GM19025 (cell line): ENCODE measurements around the gene GALNT9.
"Not testable (repeated sequence)": the region's sequence is repeated elsewhere in the genome, so short reads cannot be mapped to it uniquely, and the experiment has no call there.

ENCODE experiments used
- ATAC-seq: cut with Tn5 transposase; IDR thresholded peaks from one replicate; pipeline ENCODE4 v1.9.1; 2021; ENCODE audit warnings: mild to moderate bottlenecking, low read depth, moderate library complexity; ENCODE audit not compliant: unreplicated experiment

GALNT9 gene

GRCh38 chr12:132300789-132301722 lies 28.3 kb downstream of the GALNT9 start:
- no peak for ATAC-seq

DNA sequence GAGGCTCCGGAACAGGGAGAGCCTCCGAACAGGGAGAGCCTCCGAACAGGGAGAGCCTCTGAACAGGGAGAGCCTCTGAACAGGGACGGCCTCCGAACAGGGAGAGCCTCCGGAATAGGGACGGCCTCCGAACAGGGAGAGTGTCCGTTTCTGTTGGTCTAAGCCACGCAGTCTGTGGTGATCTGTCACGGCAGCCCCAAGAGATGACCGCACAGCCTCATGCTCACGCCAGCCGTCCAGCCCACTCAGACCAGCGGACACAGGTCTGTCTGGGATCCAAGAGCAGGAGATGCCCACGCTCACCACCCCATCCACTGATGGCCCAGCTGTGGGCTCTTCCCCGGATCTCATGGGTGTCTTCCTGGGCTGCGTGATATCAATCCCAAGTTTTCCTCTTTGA lies 33.3 kb downstream of the GALNT9 start:
- no peak for ATAC-seq

DNA sequence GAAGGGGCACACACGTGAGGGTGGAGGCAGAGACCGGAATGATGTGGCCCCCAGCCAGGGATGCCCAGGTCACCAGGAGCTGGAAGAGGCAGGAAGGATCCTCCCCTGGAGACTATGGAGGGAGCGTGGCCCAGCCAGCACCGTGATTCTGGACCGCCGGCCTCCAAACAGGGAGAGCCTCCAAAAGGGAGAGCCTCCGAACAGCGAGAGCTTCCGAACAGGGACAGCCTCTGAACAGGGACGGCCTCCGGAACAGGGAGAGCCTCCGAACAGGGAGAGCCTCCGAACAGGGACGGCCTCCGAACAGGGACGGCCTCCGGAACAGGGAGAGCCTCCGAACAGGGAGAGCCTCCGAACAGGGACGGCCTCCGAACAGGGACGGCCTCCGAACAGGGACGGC lies 33.8 kb downstream of the GALNT9 start:
- not testable (repeated sequence) for ATAC-seq

DNA sequence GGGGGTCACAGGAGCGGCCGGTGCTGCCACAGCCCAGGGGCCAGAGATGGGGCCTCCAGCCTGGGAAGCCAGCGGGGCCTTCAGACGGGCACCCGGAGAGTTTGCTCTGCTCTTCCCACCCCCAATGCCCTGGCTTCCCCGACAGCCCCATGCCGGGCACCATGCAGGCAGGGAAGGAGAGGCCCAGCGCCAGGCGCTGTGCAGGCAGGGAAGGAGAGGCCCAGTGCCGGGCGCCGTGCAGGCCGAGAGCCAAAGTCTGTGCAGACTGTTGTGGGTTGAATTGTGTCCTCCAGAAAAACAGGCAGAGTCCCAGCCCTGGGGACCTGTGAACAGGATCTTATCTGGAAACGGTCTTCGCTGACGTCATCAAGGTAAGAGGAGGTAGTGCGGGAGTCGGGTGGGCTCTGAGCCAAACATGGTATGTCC lies 34.3 kb downstream of the GALNT9 start:
- ATAC-seq, result no peak

DNA sequence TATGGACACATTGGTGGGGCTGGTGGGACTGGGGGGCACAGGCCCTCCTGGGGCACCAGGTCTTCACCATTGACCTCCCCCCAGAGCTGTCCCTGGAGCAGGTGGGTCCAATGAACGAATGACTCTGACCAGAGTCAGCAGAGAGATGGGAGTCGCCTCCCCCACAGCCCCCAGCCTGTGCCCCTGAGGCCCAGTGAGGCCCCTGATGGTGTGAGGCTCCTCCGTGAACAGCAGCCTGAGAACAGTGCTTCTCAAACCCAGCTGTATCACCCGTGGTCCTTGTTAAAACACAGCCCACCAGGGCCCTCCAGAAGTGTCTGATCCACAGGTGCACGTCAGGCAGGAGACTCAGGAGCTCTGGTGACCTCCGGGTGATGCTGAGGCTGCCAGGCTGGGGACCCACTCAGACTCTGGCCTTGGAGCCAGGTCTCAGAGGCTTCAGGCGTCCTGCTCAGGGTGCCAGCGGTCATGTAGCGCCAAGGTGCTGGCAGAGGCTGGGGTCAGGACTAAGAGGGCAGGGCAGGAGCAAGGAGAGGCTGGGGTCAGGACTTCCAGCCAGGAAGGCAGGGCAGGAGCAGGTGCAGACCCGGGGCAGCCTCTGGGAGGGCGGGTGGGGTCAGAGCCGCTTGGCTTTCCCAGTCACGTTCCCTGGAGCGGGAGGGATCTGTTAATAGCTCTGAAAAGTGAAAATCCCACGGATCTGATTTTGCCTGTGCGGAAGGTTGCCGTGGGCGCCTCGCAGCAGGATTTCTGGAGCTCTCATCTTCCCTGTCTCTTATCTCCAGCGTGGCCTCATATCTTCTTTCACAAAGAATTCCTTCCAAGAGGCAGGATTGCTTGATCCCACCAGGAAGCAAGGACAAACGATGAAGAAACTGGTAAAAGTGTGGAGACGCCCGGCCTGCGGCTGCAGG lies 35.0 kb downstream of the GALNT9 start:
- no peak for ATAC-seq

GRCh38 chr12:132292328-132293319 lies 36.8 kb downstream of the GALNT9 start:
- no peak for ATAC-seq

DNA sequence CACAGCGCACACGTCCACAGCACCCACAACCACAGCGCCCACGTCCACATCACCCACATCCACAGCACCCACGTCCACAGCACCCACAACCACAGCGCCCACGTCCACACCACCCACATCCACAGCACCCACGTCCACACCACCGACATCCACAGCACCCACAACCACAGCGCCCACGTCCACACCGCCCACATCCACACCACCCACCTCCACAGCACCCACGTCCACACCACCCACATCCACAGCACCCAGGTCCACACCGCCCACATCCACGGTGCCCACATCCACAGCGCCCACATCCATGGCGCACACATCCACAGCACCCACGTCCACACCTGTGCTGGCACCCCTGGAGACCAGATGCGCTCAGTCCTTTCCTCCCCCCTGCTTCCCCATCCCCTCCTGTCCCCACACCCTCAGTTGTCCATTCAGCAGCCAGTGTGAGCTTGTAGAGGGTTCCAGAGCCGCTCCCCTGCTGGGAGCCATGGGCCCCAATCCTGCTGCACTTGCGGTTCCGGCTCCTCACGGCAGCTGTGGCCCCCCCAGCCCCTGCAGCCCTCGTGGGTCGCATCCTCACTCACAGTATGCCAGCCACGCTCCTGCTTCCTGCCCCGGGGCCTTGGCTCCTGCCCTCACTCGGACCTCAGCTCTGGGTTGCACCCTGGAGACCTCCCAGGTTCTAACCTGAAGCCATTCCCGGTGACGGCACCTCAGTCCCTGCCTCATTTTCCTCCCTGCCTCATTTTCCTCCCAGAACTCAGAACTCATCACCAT lies 37.8 kb downstream of the GALNT9 start:
- no peak for ATAC-seq

DNA sequence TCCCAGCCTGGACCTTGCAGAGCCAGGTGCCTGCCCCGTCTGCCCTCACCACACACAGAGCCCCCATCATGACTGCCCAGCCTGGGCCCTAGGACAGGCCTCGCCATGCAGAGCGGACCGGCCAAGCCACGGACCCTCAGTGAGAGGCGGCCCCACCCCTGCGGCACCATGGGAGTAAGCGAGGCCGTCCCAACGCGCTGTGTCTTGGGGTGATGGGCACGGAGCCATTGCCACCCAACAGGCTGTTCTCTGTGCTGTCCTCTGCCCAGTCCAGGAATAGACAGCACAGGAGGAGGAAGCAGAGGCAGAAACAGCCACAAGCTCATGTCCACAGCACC lies 39.2 kb downstream of the GALNT9 start:
- ATAC-seq, result no peak

DNA sequence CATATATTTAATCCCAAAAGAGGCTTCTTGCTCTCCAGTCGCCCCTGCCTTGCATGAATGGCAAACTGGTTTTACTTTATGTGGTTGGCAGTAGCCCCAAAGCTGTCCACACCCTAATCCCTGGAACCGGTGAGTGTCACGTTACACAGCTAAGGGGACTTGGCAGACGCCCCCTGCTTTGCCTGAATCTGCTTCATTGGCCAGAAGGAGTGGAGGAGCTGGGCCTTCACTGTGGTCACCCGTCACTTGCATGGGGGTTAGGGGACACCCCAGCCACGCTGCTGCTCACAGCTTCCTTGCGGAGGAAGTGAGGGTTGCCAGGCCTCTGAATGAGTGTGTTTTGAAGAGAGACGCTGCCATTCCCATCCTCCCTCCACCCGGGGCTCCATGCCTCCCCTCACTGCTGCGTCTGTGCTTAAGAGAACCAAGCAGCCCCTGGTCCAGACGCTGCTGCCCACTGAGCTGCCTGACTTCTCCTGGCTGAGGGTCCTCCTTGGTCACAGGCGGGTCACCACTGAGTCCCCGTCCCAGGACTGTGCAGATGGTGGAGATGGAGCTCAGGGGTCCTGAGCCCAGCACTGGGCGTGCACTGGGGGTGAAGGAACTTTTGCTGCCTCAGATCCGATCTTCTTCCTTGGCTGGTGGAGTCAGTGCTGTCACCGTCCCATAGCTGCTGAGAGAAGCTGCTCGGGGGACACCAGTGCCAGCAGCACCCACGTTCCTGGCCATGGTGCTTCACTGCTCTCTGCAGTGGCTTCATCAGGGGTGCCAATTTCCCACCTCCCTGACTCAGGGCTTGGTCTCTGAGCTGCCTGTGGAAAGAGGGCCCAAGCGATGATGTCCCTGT lies 39.8 kb downstream of the GALNT9 start:
- ATAC-seq, result no peak

GRCh38 chr12:132288516-132289215 lies 40.7 kb downstream of the GALNT9 start:
- ATAC-seq, result no peak

- ATAC-seq, result no peak
These were observed 41.8 kb downstream of the GALNT9 start for GRCh38 chr12:132287391-132288238.

DNA sequence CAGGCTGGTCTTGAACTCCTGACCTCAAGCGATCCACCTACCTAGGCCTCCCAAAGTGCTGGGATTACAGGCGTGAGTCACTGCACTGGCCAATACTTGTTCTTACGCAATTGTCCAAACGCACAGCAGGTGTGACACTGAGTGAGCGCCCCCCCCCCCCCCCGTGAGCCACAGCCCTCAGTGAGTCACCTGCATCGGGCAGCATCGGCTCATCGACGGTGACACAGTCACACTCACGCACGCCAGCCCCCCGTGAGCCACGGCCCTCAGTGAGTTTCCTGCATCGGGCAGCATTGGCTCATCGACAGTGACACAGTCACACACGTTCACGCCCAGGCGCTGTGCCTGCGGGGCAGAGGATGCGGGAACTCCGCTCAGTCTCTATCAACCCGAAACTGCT lies 42.5 kb downstream of the GALNT9 start:
- ATAC-seq, result no peak

GRCh38 chr12:132285991-132286681 lies 43.3 kb downstream of the GALNT9 start:
- ATAC-seq, result no peak

DNA sequence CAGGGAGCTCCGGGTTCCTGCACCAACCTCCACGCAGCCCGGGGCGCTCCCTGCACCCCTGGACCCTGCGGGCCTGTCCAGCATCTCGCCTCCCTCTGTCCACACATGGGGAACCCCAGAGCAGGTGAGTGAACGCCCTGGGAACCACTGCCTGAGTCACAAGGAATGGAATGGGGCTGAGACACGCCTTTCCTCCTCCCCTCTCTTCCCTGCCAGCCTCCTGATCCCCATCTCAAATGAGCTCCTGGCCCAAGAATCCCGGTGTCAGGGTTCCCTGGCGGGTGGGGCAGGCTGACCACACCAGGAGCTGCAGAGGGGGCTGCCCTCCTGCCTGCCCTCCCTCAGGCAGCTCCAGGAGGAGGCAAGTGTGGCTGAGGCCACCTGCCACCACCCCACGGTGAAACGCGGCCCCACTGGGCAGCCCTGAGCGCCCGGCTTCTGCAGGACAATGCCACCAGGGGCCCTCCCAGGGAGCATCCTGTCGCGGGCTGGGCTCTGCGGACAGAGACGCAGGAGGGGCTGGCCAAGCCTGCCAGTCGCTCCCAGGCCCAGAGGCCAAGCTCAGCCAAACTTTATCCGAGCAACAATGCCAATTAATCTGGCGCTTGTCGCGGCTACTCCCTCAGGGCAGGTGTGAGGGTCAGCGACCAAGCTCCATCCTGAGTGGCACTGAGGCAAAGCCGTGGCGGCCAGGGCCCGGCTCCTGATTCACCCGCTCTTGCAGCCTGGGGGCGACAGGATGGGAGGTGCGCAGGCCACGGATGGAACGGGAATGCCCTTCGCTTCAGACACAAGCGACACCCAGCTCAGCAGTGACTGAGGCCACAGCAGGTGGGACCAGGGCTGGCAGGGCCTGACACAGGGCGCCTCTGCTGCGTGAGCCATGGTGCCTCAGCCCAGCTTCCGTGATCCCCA lies 44.3 kb downstream of the GALNT9 start:
- ATAC-seq, result no peak

DNA sequence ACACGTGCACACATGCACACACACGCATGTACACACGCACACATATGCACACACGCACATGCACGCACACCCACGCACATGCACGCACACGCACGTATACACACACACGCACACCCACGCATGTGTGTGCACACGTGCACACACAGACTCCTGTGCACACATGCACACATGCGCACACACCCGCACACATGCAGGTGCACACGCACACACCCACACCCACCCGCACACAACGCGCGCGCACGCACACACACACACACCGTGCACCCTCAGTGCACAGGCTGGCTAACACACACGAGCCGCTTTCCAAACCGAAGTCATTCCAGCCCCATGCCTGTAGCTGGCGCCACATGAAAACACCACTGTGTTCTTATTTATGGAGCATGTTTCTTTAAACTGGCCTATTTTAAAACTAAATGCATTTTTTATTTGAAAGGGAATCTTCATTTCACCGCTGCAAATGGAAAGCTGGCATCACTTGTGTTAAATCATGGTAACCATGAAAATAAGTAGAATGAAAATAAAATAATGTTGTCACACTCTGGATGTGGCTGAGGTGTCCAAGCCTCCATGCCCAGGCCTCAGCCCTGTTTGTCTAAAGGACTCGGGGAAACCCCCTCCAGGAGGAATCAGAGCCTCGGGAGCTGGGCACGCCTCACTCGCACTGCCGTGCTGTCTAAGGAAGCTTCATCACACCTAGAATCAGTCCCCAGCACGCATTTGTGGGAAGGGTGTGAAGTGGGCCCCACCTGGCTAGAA lies 45.1 kb downstream of the GALNT9 start:
- no peak for ATAC-seq
